Trophoblast cell (in vitro differentiated cells and primary cell): ENCODE results near the gene TXNDC5.
A peak's percentile ranks its signal among the peaks of the same experiment; 100 is the strongest.

Experiments
- DNase-seq, 2 donors: peaks; one replicate each; pipeline ENCODE4 v3.0.0-alpha.2; 2016
- H2AFZ ChIP-seq: 2 replicates; pipeline ENCODE4 v1.6.1; 2013; ENCODE audit warnings: low read length, moderate library complexity, mild to moderate bottlenecking; ENCODE audit not compliant: insufficient read depth, poor library complexity
- H2AK5ac ChIP-seq: 2 replicates; pipeline ENCODE4 v1.6.1; 2013; ENCODE audit warnings: mild to moderate bottlenecking, low read length
- H2BK120ac ChIP-seq: 2 replicates; pipeline ENCODE4 v1.6.1; 2013; ENCODE audit warnings: low read length, mild to moderate bottlenecking, moderate library complexity; ENCODE audit not compliant: insufficient read depth, poor library complexity
- H2BK12ac ChIP-seq: 2 replicates; pipeline ENCODE4 v1.6.1; 2013; ENCODE audit warnings: mild to moderate bottlenecking, low read length, moderate library complexity
- H2BK5ac ChIP-seq: 2 replicates; pipeline ENCODE4 v1.6.1; 2013; ENCODE audit warnings: low read length, low read depth, moderate library complexity, mild to moderate bottlenecking; ENCODE audit not compliant: poor library complexity
- H3K14ac ChIP-seq: 2 replicates; pipeline ENCODE4 v1.6.1; 2013; ENCODE audit warnings: mild to moderate bottlenecking, low read length
- H3K18ac ChIP-seq: 2 replicates; pipeline ENCODE4 v1.6.1; 2013; ENCODE audit warnings: mild to moderate bottlenecking, low read length
- H3K23ac ChIP-seq: 2 replicates; pipeline ENCODE4 v1.6.1; 2013; ENCODE audit warnings: low read length
- H3K27ac ChIP-seq: 2 replicates; pipeline ENCODE4 v1.5.1; 2013; ENCODE audit warnings: low read depth, mild to moderate bottlenecking, inconsistent platforms, low read length, moderate library complexity
- H3K27me3 ChIP-seq: 2 replicates; pipeline ENCODE4 v1.6.1; 2013; ENCODE audit warnings: inconsistent platforms, mild to moderate bottlenecking, low read length, moderate library complexity; ENCODE audit not compliant: insufficient read depth
- H3K36me3 ChIP-seq, 2 experiments: 1 replicate in 1 of 2; 2 replicates in 1 of 2; pipeline ENCODE4 v1.6.1; 2013; ENCODE audit warnings: low read length in 2 of 2, mild to moderate bottlenecking in 2 of 2, moderate library complexity in 1 of 2; ENCODE audit not compliant: insufficient read depth in 2 of 2, control insufficient read depth in 1 of 2
- H3K4ac ChIP-seq: 2 replicates; pipeline ENCODE4 v1.6.1; 2013; ENCODE audit warnings: low read depth, mild to moderate bottlenecking, low read length, moderate library complexity
- H3K4me1 ChIP-seq, 2 experiments: 1 replicate in 1 of 2; 2 replicates in 1 of 2; pipeline ENCODE4 v1.6.1; 2013; ENCODE audit warnings: low read length in 2 of 2, mild to moderate bottlenecking in 2 of 2, moderate library complexity in 1 of 2; ENCODE audit not compliant: insufficient read depth in 2 of 2, control insufficient read depth in 1 of 2
- H3K4me2 ChIP-seq: 2 replicates; pipeline ENCODE4 v1.6.1; 2013; ENCODE audit warnings: inconsistent platforms, mild to moderate bottlenecking, low read length, moderate library complexity
- H3K4me3 ChIP-seq: 2 replicates; pipeline ENCODE4 v1.5.1; 2013; ENCODE audit warnings: mild to moderate bottlenecking, low read depth, low read length, inconsistent platforms
- H3K79me1 ChIP-seq: one replicate; pipeline ENCODE4 v1.6.1; 2013; ENCODE audit warnings: low read length
- H3K79me2 ChIP-seq: 2 replicates; pipeline ENCODE4 v1.6.1; 2013; ENCODE audit warnings: low read length, mild to moderate bottlenecking; ENCODE audit not compliant: control insufficient read depth, insufficient read depth, poor library complexity
- H3K9ac ChIP-seq: 2 replicates; pipeline ENCODE4 v1.6.1; 2013; ENCODE audit warnings: mild to moderate bottlenecking, low read length
- H3K9me3 ChIP-seq: 2 replicates; pipeline ENCODE4 v1.6.1; 2013; ENCODE audit warnings: low read depth, mild to moderate bottlenecking, control low read depth, inconsistent platforms, low read length; ENCODE audit not compliant: insufficient read depth
- H4K12ac ChIP-seq: 2 replicates; pipeline ENCODE4 v1.6.1; 2013; ENCODE audit warnings: low read depth, mild to moderate bottlenecking, low read length, moderate library complexity
- H4K8ac ChIP-seq: 2 replicates; pipeline ENCODE4 v1.6.1; 2013; ENCODE audit warnings: low read depth, mild to moderate bottlenecking, low read length, moderate library complexity
- H4K91ac ChIP-seq: one replicate; pipeline ENCODE4 v1.6.1; 2013; ENCODE audit warnings: low read depth, mild to moderate bottlenecking, low read length, moderate library complexity
- WGBS: extraction: QIAGEN DNeasy Blood & Tissue Kit; methylation state at CpG from one replicate; pipeline ENCODE4 v1.1.7; 2013; ENCODE audit warnings: missing lambda C conversion rate; ENCODE audit not compliant: insufficient read length, insufficient coverage; ENCODE audit errors: extremely low coverage; 5-methylcytosine and 5-hydroxymethylcytosine counted together

Gene TXNDC5

GRCh38 chr6:7903673-7904072, 6.9 kb downstream of the TXNDC5 start:
- no peak overlapping the region for H3K14ac ChIP-seq
- no peaks in the 10 kb centered on the region for H3K9me3 ChIP-seq
- H2BK5ac ChIP-seq = no peak overlapping the region
- no peak overlapping the region for H3K27ac ChIP-seq
- H3K27me3 ChIP-seq = no peaks in the 10 kb centered on the region
- H3K79me1 ChIP-seq = no peaks in the 10 kb centered on the region
- H2AFZ ChIP-seq = no peak overlapping the region
- peaks cover 2% of the 10 kb centered on the region for H3K79me2 ChIP-seq
- H3K4me3 ChIP-seq = no peak overlapping the region
- H4K91ac ChIP-seq = no peak overlapping the region
- no CpG with 5 or more reads among the region's 3 CpGs for WGBS
- no peak overlapping the region for H4K8ac ChIP-seq
- no peak overlapping the region for H3K23ac ChIP-seq
- H3K4me2 ChIP-seq = no peak overlapping the region
- H3K36me3 ChIP-seq = peaks cover 34 to 59% of the 10 kb centered on the region in 2 experiments
- no peak overlapping the region for H3K9ac ChIP-seq
- H4K12ac ChIP-seq = no peak overlapping the region
- no peak overlapping the region for H2BK12ac ChIP-seq
- no peak overlapping the region for H3K18ac ChIP-seq
- no peak overlapping the region for H2BK120ac ChIP-seq
- no peaks in the 10 kb centered on the region for H3K4me1 ChIP-seq
- DNase-seq = no peak
- no peak overlapping the region for H2AK5ac ChIP-seq
- no peak overlapping the region for H3K4ac ChIP-seq

- no peak overlapping the region for H3K4ac ChIP-seq
- no peaks in the 10 kb centered on the region for H3K79me1 ChIP-seq
- H3K23ac ChIP-seq = no peak overlapping the region
- no peak overlapping the region for H2AFZ ChIP-seq
- H2BK12ac ChIP-seq = no peak overlapping the region
- H3K27ac ChIP-seq = no peak overlapping the region
- no peak overlapping the region for H3K14ac ChIP-seq
- WGBS = no CpG with 5 or more reads among the region's 1 CpG
- H4K12ac ChIP-seq = no peak overlapping the region
- H3K79me2 ChIP-seq = no peaks in the 10 kb centered on the region
- no peak overlapping the region for H3K9ac ChIP-seq
- H3K4me3 ChIP-seq = no peak overlapping the region
- no peak overlapping the region for H4K8ac ChIP-seq
- H2AK5ac ChIP-seq = no peak overlapping the region
- no peak overlapping the region for H2BK120ac ChIP-seq
- DNase-seq = no peak
- no peak overlapping the region for H3K4me2 ChIP-seq
- H3K27me3 ChIP-seq = no peaks in the 10 kb centered on the region
- H3K9me3 ChIP-seq = no peaks in the 10 kb centered on the region
- H2BK5ac ChIP-seq = no peak overlapping the region
- H3K4me1 ChIP-seq = no peaks in the 10 kb centered on the region
- peaks cover 41 to 66% of the 10 kb centered on the region in 2 experiments for H3K36me3 ChIP-seq
- H4K91ac ChIP-seq = no peak overlapping the region
- no peak overlapping the region for H3K18ac ChIP-seq
Measured at GRCh38 chr6:7902867-7903266, 7.7 kb downstream of the TXNDC5 start.

- H2AFZ ChIP-seq = no peak overlapping the region
- no peak overlapping the region for H2BK120ac ChIP-seq
- H4K91ac ChIP-seq = no peak overlapping the region
- H3K14ac ChIP-seq = no peak overlapping the region
- H2AK5ac ChIP-seq = no peak overlapping the region
- DNase-seq = no peak
- H3K9ac ChIP-seq = no peak overlapping the region
- no peaks in the 10 kb centered on the region for H3K79me2 ChIP-seq
- H4K12ac ChIP-seq = no peak overlapping the region
- no peaks in the 10 kb centered on the region for H3K27me3 ChIP-seq
- H3K9me3 ChIP-seq = no peaks in the 10 kb centered on the region
- H3K23ac ChIP-seq = peak overlapping the region; percentile 12
- H3K4me3 ChIP-seq = no peak overlapping the region
- H3K18ac ChIP-seq = no peak overlapping the region
- WGBS = no CpG with 5 or more reads among the region's 8 CpGs
- no peak overlapping the region for H3K27ac ChIP-seq
- H4K8ac ChIP-seq = no peak overlapping the region
- H2BK12ac ChIP-seq = no peak overlapping the region
- no peaks in the 10 kb centered on the region for H3K4me1 ChIP-seq
- no peak overlapping the region for H3K4me2 ChIP-seq
- no peak overlapping the region for H2BK5ac ChIP-seq
- H3K4ac ChIP-seq = no peak overlapping the region
- peaks cover 41 to 70% of the 10 kb centered on the region in 2 experiments for H3K36me3 ChIP-seq
- H3K79me1 ChIP-seq = no peaks in the 10 kb centered on the region
Measured at GRCh38 chr6:7902221-7902620, 8.4 kb downstream of the TXNDC5 start.

GRCh38 chr6:7901780-7902179, 8.8 kb downstream of the TXNDC5 start:
- no peak overlapping the region for H3K27ac ChIP-seq
- no peak overlapping the region for H3K4ac ChIP-seq
- H4K12ac ChIP-seq = no peak overlapping the region
- no peak for DNase-seq
- H3K27me3 ChIP-seq = no peaks in the 10 kb centered on the region
- H2AK5ac ChIP-seq = no peak overlapping the region
- H2AFZ ChIP-seq = no peak overlapping the region
- H3K9me3 ChIP-seq = no peaks in the 10 kb centered on the region
- H3K4me2 ChIP-seq = no peak overlapping the region
- H3K14ac ChIP-seq = no peak overlapping the region
- no peaks in the 10 kb centered on the region for H3K79me1 ChIP-seq
- H3K23ac ChIP-seq = no peak overlapping the region
- no peaks in the 10 kb centered on the region for H3K79me2 ChIP-seq
- no peak overlapping the region for H2BK120ac ChIP-seq
- no peak overlapping the region for H3K9ac ChIP-seq
- no peak overlapping the region for H3K18ac ChIP-seq
- H3K4me1 ChIP-seq = no peaks in the 10 kb centered on the region
- H3K4me3 ChIP-seq = no peak overlapping the region
- no peak overlapping the region for H4K91ac ChIP-seq
- peaks cover 41 to 68% of the 10 kb centered on the region in 2 experiments for H3K36me3 ChIP-seq
- no peak overlapping the region for H2BK5ac ChIP-seq
- WGBS = no CpG with 5 or more reads among the region's 4 CpGs
- H2BK12ac ChIP-seq = no peak overlapping the region
- H4K8ac ChIP-seq = no peak overlapping the region
